Measurements from ENCODE around the gene RBM6. TPM values are rescaled to one million over a fixed set of nuclear protein-coding genes. Genes with fewer than 3 reads are reported as not detected.

RBM6 gene
- total RNA-seq, 4 donors from 2014 or later: 89.7 to 256 (median 152) TPM

- H3K36me3 ChIP-seq: no peaks in the 10 kb centered on the region
- no peak overlapping the region for H3K27ac ChIP-seq
- in situ Hi-C loops (cut with MboI; ENCODE audit: low pct_ligation_motif_present in 1 of 4, low pct_unique_long_range_greater_than_20kb in 1 of 4, low sequenced_read_pairs in 3 of 4): no loop called here
- no peaks in the 10 kb centered on the region for H3K27me3 ChIP-seq
- H3K9me3 ChIP-seq: no peaks in the 10 kb centered on the region
- intact Hi-C loops (cut with DNase I; ENCODE audit: low total_unique reads): no loop called here
- DNase-seq: no peak
- TF ChIP-seq POLR2A (IDR thresholded peaks at IDR 0.05): no peak
- no peak for TF ChIP-seq POLR2AphosphoS5 (IDR thresholded peaks at IDR 0.05)
- TF ChIP-seq EP300 (IDR thresholded peaks at IDR 0.05; ENCODE audit: low read depth): no peak
- no peak for TF ChIP-seq CTCF (IDR thresholded peaks at IDR 0.05)
- peaks cover 5 to 17% (median 12%) of the 10 kb centered on the region in 4 donors for H3K4me1 ChIP-seq
- H3K4me3 ChIP-seq: no peak overlapping the region
- 50 to 55% methylated on average over 3 of the region's 3 CpGs for WGBS, 2 donors (ENCODE audit: low coverage in 1 of 2)
Observed at GRCh38 chr3:49937090-49937489, 2.9 kb upstream of the RBM6 start.

- 0 to 4% methylated on average over 9 to 23 of the region's 23 CpGs for WGBS, 2 donors (ENCODE audit: low coverage in 1 of 2)
- intact Hi-C loops (cut with DNase I; ENCODE audit: low total_unique reads) (no loop called here), in situ Hi-C loops (cut with MboI; ENCODE audit: low pct_ligation_motif_present in 1 of 4, low pct_unique_long_range_greater_than_20kb in 1 of 4, low sequenced_read_pairs in 3 of 4) (no loop called here)
- Histone ChIP-seq H3K27me3 (no peaks in the 10 kb centered on the region), H3K36me3 (no peaks in the 10 kb centered on the region), H3K9me3 (no peaks in the 10 kb centered on the region), H3K27ac (peak overlapping the region; percentile 96 to 99 (median 97)), H3K4me3 (peak overlapping the region; percentile 67 to 93 (median 82)), H3K4me1 (peaks cover 9 to 29% (median 14%) of the 10 kb centered on the region in 4 donors)
- TF ChIP-seq POLR2AphosphoS5 (IDR thresholded peaks at IDR 0.05) (no peak), EP300 (IDR thresholded peaks at IDR 0.05; ENCODE audit: low read depth) (no peak), CTCF (IDR thresholded peaks at IDR 0.05) (no peak), POLR2A (IDR thresholded peaks at IDR 0.05) (no peak)
- no peak for DNase-seq
Observed at GRCh38 chr3:49940667-49941249, 808 bp downstream of the RBM6 start.

- peaks cover 11 to 29% (median 14%) of the 10 kb centered on the region in 4 donors for H3K4me1 ChIP-seq
Observed at GRCh38 chr3:49942651-49943050, 2.7 kb downstream of the RBM6 start.

GRCh38 chr3:49952924-49953323 lies 13.0 kb downstream of the RBM6 start:
- Histone ChIP-seq H3K4me1 (peaks cover 9 to 14% (median 13%) of the 10 kb centered on the region in 4 donors), H3K4me3 (no peak overlapping the region), H3K9me3 (no peaks in the 10 kb centered on the region), H3K36me3 (no peaks in the 10 kb centered on the region), H3K27ac (no peak overlapping the region), H3K27me3 (no peaks in the 10 kb centered on the region)
- TF ChIP-seq CTCF (IDR thresholded peaks at IDR 0.05) (no peak), EP300 (IDR thresholded peaks at IDR 0.05; ENCODE audit: low read depth) (no peak)
- intact Hi-C loops (cut with DNase I; ENCODE audit: low total_unique reads) (loop anchor here (10.0 kb wide), 1 partner anchor 1532 kb away; no protein-coding TSS in a partner anchor), in situ Hi-C loops (cut with MboI; ENCODE audit: low pct_ligation_motif_present in 1 of 4, low pct_unique_long_range_greater_than_20kb in 1 of 4, low sequenced_read_pairs in 3 of 4) (no loop called here)
- 91 to 100% methylated on average over 1 to 6 of the region's 6 CpGs for WGBS, 2 donors (ENCODE audit: low coverage in 1 of 2)
- DNase-seq: no peak

More at GRCh38 chr3:49942651-49943050, 2.7 kb downstream of the RBM6 start:
- Histone ChIP-seq H3K4me3 (no peak overlapping the region), H3K9me3 (no peaks in the 10 kb centered on the region), H3K27ac (no peak overlapping the region), H3K36me3 (no peaks in the 10 kb centered on the region), H3K27me3 (no peaks in the 10 kb centered on the region)
- DNase-seq: no peak
- 66% methylated on average over 2 of the region's 2 CpGs; no CpG with 5 or more reads in 1 of the 2 donors for WGBS, 2 donors (ENCODE audit: low coverage in 1 of 2)
- intact Hi-C loops (cut with DNase I; ENCODE audit: low total_unique reads): no loop called here
- in situ Hi-C loops (cut with MboI; ENCODE audit: low pct_ligation_motif_present in 1 of 4, low pct_unique_long_range_greater_than_20kb in 1 of 4, low sequenced_read_pairs in 3 of 4): no loop called here
- TF ChIP-seq EP300 (IDR thresholded peaks at IDR 0.05; ENCODE audit: low read depth): no peak
- no peak for TF ChIP-seq CTCF (IDR thresholded peaks at IDR 0.05)
- TF ChIP-seq POLR2A (IDR thresholded peaks at IDR 0.05): no peak
- TF ChIP-seq POLR2AphosphoS5 (IDR thresholded peaks at IDR 0.05): no peak
